Neural cell (in vitro differentiated cells): ENCODE data around the gene CLSTN1. TPM values are rescaled to one million over a fixed set of nuclear protein-coding genes. Genes with fewer than 3 reads are reported as not detected.

ENCODE experiments used
- H2AFZ ChIP-seq: fragments of 200-600, 300-800 bp; sonication (generic), shearing (Covaris generic); 2 replicates; pipeline ENCODE4 v1.6.0; 2014; ENCODE audit warnings: low read depth, mild to moderate bottlenecking, antibody characterized with exemption, low read length, moderate library complexity
- H3F3A ChIP-seq: fragments of 200-600 bp; shearing (Covaris generic); 2 replicates; pipeline ENCODE4 v1.6.1; 2016; ENCODE audit warnings: mild to moderate bottlenecking, moderate library complexity, mixed read lengths, antibody characterized with exemption, low read length; ENCODE audit not compliant: insufficient read depth, poor library complexity, severe bottlenecking
- H3K27ac ChIP-seq: fragments of 200-600, 300-800 bp; sonication (generic), shearing (Covaris generic); 2 replicates; pipeline ENCODE4 v1.5.1; 2014; ENCODE audit warnings: mild to moderate bottlenecking, low read length, moderate library complexity
- H3K27me3 ChIP-seq: fragments of 300-800, 200-600 bp; sonication (generic), shearing (Covaris generic); 2 replicates; pipeline ENCODE4 v1.6.0; 2014; ENCODE audit warnings: mild to moderate bottlenecking, low read depth, low read length, moderate library complexity; ENCODE audit not compliant: insufficient read depth
- H3K36me3 ChIP-seq: fragments of 300-800, 200-600 bp; sonication (generic), shearing (Covaris generic); 2 replicates; pipeline ENCODE4 v1.5.1; 2014; ENCODE audit warnings: mild to moderate bottlenecking, antibody characterized with exemption, low read length, moderate library complexity; ENCODE audit not compliant: insufficient read depth
- H3K4me2 ChIP-seq: fragments of 300-800, 200-600 bp; sonication (generic), shearing (Covaris generic); 2 replicates; pipeline ENCODE4 v1.6.0; 2014; ENCODE audit warnings: mild to moderate bottlenecking, low read length
- H3K4me3 ChIP-seq: fragments of 300-800, 200-600 bp; sonication (generic), shearing (Covaris generic); 2 replicates; pipeline ENCODE4 v1.5.1; 2014; ENCODE audit warnings: mild to moderate bottlenecking, low read length, moderate library complexity
- H3K79me2 ChIP-seq: fragments of 200-600 bp; shearing (Covaris generic); replicated peaks from 2 replicates; pipeline ENCODE4 v1.6.0; 2014; ENCODE audit warnings: mild to moderate bottlenecking, low read length, moderate library complexity; ENCODE audit not compliant: insufficient read depth
- H3K9ac ChIP-seq: fragments of 300-800, 200-600 bp; sonication (generic), shearing (Covaris generic); 2 replicates; pipeline ENCODE4 v1.6.1; 2016; ENCODE audit warnings: mild to moderate bottlenecking, low read length, mixed read lengths
- H3K9me2 ChIP-seq: fragments of 200-600 bp; shearing (Covaris generic); 2 replicates; pipeline ENCODE4 v1.6.1; 2016; ENCODE audit warnings: mild to moderate bottlenecking, low read length, mixed read lengths; ENCODE audit not compliant: insufficient read depth
- H3K9me3 ChIP-seq: fragments of 200-600, 300-800 bp; sonication (generic), shearing (Covaris generic); 2 replicates; pipeline ENCODE4 v1.6.1; 2016; ENCODE audit warnings: mild to moderate bottlenecking, mixed run types, low read length, moderate library complexity, mixed read lengths
- H4K20me1 ChIP-seq: fragments of 200-600 bp; shearing (Covaris generic); 2 replicates; pipeline ENCODE4 v1.6.1; 2016; ENCODE audit warnings: mild to moderate bottlenecking, mixed run types; ENCODE audit not compliant: insufficient read depth
- EP300 ChIP-seq: fragments of 450-650 bp; conservative IDR thresholded peaks from 2 replicates; pipeline ENCODE4 v1.6.1; 2014; ENCODE audit warnings: antibody characterized with exemption, mild to moderate bottlenecking, moderate library complexity; ENCODE audit not compliant: poor library complexity, severe bottlenecking
- EZH2 ChIP-seq: fragments of 200-600, 300-800 bp; shearing (Covaris generic), sonication (generic); IDR thresholded peaks from 2 replicates; pipeline ENCODE4 v1.6.1; 2014; ENCODE audit warnings: antibody characterized with exemption, low read length, borderline replicate concordance, mild to moderate bottlenecking; ENCODE audit not compliant: insufficient read depth, poor library complexity, severe bottlenecking
- MXI1 ChIP-seq: fragments of 450-650 bp; conservative IDR thresholded peaks from 2 replicates; pipeline ENCODE4 v1.6.1; 2014; ENCODE audit warnings: antibody characterized with exemption, mild to moderate bottlenecking; ENCODE audit not compliant: poor library complexity, severe bottlenecking
- POLR2AphosphoS5 ChIP-seq: IDR thresholded peaks from 2 replicates; pipeline ENCODE4 v1.6.1; 2012
- RAD21 ChIP-seq: fragments of 450-650 bp; conservative IDR thresholded peaks from 2 replicates; pipeline ENCODE4 v1.6.1; 2014; ENCODE audit warnings: antibody characterized with exemption, mild to moderate bottlenecking, moderate library complexity
- SMC3 ChIP-seq: fragments of 450-650 bp; conservative IDR thresholded peaks from 2 replicates; pipeline ENCODE4 v1.6.1; 2014; ENCODE audit warnings: antibody characterized with exemption, mild to moderate bottlenecking, moderate library complexity; ENCODE audit not compliant: poor library complexity
- TAF1 ChIP-seq: IDR thresholded peaks from 2 replicates; pipeline ENCODE4 v1.6.1; 2012; ENCODE audit warnings: low read depth
- polyA plus RNA-seq: library from polyadenylated mRNA; depleted of rRNA; stranded (reverse); fragments of >200 nt; gene quantifications from 2 replicates; pipeline ENCODE4 v1.2.3, GENCODE V29; 2014
- TF ChIP-seq, protein P1 (sequence below): fragments of 450-650 bp; IDR thresholded peaks from 2 replicates; pipeline ENCODE4 v1.5.1; 2014; ENCODE audit warnings: antibody characterized with exemption, mild to moderate bottlenecking, moderate library complexity; ENCODE audit not compliant: poor library complexity, severe bottlenecking
- TF ChIP-seq, protein P2 (sequence below): IDR thresholded peaks from 2 replicates; pipeline ENCODE4 v1.6.1; 2012; ENCODE audit warnings: borderline replicate concordance

The CLSTN1 gene
- polyA plus RNA-seq, 1 donor from 2014 or later: 77.2 TPM

DNA sequence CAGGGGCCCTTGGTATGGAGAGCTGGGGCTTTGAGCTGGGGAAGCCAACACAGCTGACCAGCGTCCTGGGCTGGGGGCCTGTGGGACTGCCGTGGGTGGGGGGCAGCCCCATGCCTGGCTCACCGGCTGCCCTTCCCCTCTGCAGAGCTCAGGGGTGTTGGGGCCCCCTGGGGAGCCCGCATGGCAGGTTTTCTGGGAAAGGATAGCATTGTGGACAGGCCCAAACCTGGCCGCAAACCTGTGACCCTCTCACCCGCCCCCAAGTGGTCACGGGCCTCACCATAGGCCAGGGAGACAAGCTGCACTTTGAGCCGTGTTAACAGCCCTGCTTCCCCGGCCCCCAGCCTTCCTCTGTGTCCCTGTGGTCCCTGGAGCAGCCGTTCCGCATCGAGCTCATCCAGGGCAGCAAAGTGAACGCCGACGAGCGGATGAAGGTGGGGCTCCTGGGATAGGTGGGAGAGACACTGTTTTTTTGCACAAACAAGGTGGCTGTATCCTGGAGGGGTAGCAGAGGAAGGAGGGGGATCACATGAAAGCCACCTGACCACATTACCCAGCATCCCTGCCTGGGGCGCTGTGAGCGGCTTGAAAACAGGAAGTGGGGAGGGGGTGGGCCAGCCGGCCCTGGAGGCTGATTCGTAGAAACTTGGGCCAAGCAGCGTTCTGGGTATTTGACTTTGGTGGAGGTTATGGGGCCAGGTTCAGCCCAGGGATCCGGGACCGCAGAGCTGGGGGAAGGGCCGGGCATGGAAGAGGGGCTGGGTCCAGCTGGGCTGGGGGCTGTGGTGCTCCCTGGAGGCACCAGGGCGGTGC is 106.4 kb downstream of the CLSTN1 start:
- Histone ChIP-seq H3K36me3 (no peaks in the 10 kb centered on the region), H3K4me2 (no peak overlapping the region), H2AFZ (no peak overlapping the region), H3K9ac (no peak overlapping the region), H4K20me1 (no peaks in the 10 kb centered on the region), H3K27me3 (no peaks in the 10 kb centered on the region), H3K9me2 (no peaks in the 10 kb centered on the region), H3K79me2 (no peaks in the 10 kb centered on the region), H3K4me3 (no peak overlapping the region), H3K9me3 (no peaks in the 10 kb centered on the region), H3K27ac (no peak overlapping the region), H3F3A (no peaks in the 10 kb centered on the region)
- TF ChIP-seq RAD21 (no peak), TAF1 (no peak), POLR2AphosphoS5 (no peak), SMC3 (no peak), EZH2 (no peak), EP300 (no peak), MXI1 (no peak)
- TF ChIP-seq, protein P1, sequence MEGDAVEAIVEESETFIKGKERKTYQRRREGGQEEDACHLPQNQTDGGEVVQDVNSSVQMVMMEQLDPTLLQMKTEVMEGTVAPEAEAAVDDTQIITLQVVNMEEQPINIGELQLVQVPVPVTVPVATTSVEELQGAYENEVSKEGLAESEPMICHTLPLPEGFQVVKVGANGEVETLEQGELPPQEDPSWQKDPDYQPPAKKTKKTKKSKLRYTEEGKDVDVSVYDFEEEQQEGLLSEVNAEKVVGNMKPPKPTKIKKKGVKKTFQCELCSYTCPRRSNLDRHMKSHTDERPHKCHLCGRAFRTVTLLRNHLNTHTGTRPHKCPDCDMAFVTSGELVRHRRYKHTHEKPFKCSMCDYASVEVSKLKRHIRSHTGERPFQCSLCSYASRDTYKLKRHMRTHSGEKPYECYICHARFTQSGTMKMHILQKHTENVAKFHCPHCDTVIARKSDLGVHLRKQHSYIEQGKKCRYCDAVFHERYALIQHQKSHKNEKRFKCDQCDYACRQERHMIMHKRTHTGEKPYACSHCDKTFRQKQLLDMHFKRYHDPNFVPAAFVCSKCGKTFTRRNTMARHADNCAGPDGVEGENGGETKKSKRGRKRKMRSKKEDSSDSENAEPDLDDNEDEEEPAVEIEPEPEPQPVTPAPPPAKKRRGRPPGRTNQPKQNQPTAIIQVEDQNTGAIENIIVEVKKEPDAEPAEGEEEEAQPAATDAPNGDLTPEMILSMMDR: no peak
- TF ChIP-seq, protein P2, sequence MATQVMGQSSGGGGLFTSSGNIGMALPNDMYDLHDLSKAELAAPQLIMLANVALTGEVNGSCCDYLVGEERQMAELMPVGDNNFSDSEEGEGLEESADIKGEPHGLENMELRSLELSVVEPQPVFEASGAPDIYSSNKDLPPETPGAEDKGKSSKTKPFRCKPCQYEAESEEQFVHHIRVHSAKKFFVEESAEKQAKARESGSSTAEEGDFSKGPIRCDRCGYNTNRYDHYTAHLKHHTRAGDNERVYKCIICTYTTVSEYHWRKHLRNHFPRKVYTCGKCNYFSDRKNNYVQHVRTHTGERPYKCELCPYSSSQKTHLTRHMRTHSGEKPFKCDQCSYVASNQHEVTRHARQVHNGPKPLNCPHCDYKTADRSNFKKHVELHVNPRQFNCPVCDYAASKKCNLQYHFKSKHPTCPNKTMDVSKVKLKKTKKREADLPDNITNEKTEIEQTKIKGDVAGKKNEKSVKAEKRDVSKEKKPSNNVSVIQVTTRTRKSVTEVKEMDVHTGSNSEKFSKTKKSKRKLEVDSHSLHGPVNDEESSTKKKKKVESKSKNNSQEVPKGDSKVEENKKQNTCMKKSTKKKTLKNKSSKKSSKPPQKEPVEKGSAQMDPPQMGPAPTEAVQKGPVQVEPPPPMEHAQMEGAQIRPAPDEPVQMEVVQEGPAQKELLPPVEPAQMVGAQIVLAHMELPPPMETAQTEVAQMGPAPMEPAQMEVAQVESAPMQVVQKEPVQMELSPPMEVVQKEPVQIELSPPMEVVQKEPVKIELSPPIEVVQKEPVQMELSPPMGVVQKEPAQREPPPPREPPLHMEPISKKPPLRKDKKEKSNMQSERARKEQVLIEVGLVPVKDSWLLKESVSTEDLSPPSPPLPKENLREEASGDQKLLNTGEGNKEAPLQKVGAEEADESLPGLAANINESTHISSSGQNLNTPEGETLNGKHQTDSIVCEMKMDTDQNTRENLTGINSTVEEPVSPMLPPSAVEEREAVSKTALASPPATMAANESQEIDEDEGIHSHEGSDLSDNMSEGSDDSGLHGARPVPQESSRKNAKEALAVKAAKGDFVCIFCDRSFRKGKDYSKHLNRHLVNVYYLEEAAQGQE: no peak

DNA sequence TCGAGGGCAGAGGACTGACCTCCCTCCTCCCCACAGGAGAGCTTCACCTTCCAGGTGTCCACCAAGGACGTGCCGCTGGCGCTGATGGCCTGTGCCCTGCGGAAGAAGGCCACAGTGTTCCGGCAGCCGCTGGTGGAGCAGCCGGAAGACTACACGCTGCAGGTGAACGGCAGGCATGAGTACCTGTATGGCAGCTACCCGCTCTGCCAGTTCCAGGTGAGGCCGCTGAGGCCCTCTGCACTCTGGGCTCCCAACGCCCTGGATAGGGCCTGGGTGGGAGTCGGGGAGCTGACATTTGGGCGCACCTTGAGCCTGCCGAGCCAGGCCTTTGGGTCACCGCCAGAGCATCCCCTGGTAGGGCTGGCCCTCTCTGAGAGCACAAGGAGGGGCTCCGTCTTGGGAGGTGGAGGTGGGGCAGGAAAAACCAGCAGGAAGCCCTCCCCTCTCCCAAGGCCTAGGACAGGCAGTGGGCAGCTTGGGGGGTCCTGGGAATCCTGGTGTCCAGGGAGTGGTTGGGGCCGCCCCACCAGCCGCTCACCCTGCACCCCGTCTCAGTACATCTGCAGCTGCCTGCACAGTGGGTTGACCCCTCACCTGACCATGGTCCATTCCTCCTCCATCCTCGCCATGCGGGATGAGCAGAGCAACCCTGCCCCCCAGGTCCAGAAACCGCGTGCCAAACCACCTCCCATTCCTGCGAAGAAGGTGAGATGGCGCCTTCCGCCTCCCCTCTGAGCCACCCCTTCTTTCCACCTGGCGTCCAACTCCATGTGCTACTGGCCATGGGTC is 107.2 kb downstream of the CLSTN1 start:
- TF ChIP-seq POLR2AphosphoS5: no peak
- no peak for TF ChIP-seq TAF1
- TF ChIP-seq, protein P2: no peak
- no peak for TF ChIP-seq EP300
- TF ChIP-seq MXI1: no peak
- TF ChIP-seq EZH2: no peak
- TF ChIP-seq SMC3: no peak
- TF ChIP-seq, protein P1: no peak
- no peak for TF ChIP-seq RAD21
- Histone ChIP-seq H3K79me2 (no peaks in the 10 kb centered on the region), H3K9ac (no peak overlapping the region), H3K27ac (no peak overlapping the region), H3K36me3 (no peaks in the 10 kb centered on the region), H3K27me3 (no peaks in the 10 kb centered on the region), H3K9me3 (no peaks in the 10 kb centered on the region), H2AFZ (no peak overlapping the region), H4K20me1 (no peaks in the 10 kb centered on the region), H3K4me3 (no peak overlapping the region), H3F3A (no peaks in the 10 kb centered on the region), H3K4me2 (no peak overlapping the region), H3K9me2 (no peaks in the 10 kb centered on the region)
